ENCODE measurements around the gene GHRH. TPM values are rescaled to one million over a fixed set of nuclear protein-coding genes. Genes with fewer than 3 reads are reported as not detected.
A peak's percentile ranks its signal among the peaks of the same experiment; 100 is the strongest.

The GHRH gene
- total and polyA plus RNA-seq, 2 experiments from 2014 or later, result not detected

DNA sequence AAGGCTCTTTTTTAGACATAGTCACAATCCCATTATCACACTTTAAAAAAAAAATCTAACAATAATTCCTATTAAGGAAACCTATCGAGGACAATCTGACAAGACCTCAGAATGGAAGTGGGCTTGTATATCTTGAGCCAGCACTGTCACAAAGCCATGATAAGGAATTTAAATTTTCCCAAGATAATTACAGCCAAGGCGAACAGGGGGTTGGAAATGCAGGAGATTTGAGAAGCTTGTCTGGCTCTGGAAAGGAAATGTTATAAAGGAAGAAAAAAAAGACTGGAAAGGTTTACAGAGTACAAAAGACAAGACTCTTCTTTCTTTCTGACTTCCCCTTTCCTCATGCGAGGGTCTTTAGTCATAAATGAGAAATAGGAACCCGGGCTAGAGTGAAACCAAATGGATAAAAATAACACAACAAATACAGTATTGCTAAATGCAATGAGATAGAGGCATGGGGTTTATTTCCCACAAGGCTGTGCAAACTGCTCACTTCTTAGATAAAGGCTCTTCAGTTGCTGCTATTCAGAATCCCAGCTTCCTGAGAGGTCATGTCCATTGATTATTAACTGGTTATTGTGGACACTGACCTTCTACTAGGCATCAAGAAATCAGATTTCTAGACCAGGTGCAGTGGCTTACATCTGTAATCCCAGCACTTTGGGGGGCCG lies 13.4 kb upstream of the GHRH start:
- no peaks in the 10 kb centered on the region for H3K9me3 ChIP-seq (ENCODE audit: low read depth)
- no peaks in the 10 kb centered on the region for H4K20me1 ChIP-seq (ENCODE audit: insufficient read depth, poor library complexity, severe bottlenecking)
- TF ChIP-seq, protein P1, sequence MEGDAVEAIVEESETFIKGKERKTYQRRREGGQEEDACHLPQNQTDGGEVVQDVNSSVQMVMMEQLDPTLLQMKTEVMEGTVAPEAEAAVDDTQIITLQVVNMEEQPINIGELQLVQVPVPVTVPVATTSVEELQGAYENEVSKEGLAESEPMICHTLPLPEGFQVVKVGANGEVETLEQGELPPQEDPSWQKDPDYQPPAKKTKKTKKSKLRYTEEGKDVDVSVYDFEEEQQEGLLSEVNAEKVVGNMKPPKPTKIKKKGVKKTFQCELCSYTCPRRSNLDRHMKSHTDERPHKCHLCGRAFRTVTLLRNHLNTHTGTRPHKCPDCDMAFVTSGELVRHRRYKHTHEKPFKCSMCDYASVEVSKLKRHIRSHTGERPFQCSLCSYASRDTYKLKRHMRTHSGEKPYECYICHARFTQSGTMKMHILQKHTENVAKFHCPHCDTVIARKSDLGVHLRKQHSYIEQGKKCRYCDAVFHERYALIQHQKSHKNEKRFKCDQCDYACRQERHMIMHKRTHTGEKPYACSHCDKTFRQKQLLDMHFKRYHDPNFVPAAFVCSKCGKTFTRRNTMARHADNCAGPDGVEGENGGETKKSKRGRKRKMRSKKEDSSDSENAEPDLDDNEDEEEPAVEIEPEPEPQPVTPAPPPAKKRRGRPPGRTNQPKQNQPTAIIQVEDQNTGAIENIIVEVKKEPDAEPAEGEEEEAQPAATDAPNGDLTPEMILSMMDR (IDR thresholded peaks at IDR 0.05; ENCODE audit: poor library complexity), result no peak
- TF ChIP-seq EZH2 (IDR thresholded peaks at IDR 0.05; ENCODE audit: borderline replicate concordance), result no peak
- TF ChIP-seq EZH2phosphoT487 (IDR thresholded peaks at IDR 0.05; ENCODE audit: low read depth, severe bottlenecking, unreplicated experiment), result no peak
- peaks cover 6% of the 10 kb centered on the region for H3K4me1 ChIP-seq (ENCODE audit: insufficient read depth)
- 74% methylated on average over 5 of the region's 5 CpGs for WGBS (ENCODE audit: low lambda C conversion rate, missing lambda C conversion rate)
- no peak for DNase-seq (ENCODE audit: low spot score)
- peak overlapping the region; percentile 1 for H2AFZ ChIP-seq
- H3K27me3 ChIP-seq, result no peaks in the 10 kb centered on the region
- H3K27ac ChIP-seq, result peak overlapping the region; percentile 31
- no peak overlapping the region for H3K4me2 ChIP-seq
- no peaks in the 10 kb centered on the region for H3K9me2 ChIP-seq (replicated peaks; ENCODE audit: insufficient read depth)
- no peaks in the 10 kb centered on the region for H3K79me2 ChIP-seq
- no peak overlapping the region for H3K4me3 ChIP-seq
- no peaks in the 10 kb centered on the region for H3K36me3 ChIP-seq (replicated peaks; ENCODE audit: insufficient read depth, low read depth)

DNA sequence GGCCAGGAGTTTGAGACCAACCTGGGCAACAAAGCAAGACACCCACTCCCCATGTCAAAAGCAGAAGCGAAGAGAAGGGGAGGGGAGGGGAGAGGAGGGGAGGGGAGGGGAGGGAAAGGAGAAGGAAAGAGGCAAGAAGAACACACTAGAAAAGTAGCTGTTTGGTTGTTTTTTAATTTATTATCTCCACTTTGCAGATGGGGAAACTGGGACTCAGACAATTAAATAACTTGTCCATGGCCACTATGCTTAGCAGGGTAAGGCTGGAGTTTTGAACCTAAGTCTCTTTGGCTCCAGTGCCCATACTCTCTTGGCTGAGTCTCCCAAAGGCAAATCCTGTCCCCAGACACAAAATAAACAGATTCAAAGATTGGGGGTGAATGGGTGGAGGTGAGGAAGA lies 12.4 kb upstream of the GHRH start:
- no peaks in the 10 kb centered on the region for H3K9me3 ChIP-seq (ENCODE audit: low read depth)
- H2AFZ ChIP-seq, result no peak overlapping the region
- peaks cover 6% of the 10 kb centered on the region for H3K4me1 ChIP-seq (ENCODE audit: insufficient read depth)
- no peaks in the 10 kb centered on the region for H3K9me2 ChIP-seq (replicated peaks; ENCODE audit: insufficient read depth)
- no peak overlapping the region for H3K4me3 ChIP-seq
- no peaks in the 10 kb centered on the region for H4K20me1 ChIP-seq (ENCODE audit: insufficient read depth, poor library complexity, severe bottlenecking)
- TF ChIP-seq, protein P1 (IDR thresholded peaks at IDR 0.05; ENCODE audit: poor library complexity), result no peak
- no peak for TF ChIP-seq EZH2 (IDR thresholded peaks at IDR 0.05; ENCODE audit: borderline replicate concordance)
- TF ChIP-seq EZH2phosphoT487 (IDR thresholded peaks at IDR 0.05; ENCODE audit: low read depth, severe bottlenecking, unreplicated experiment), result no peak
- no peaks in the 10 kb centered on the region for H3K36me3 ChIP-seq (replicated peaks; ENCODE audit: insufficient read depth, low read depth)
- 91% methylated on average over 1 of the region's 1 CpG for WGBS (ENCODE audit: low lambda C conversion rate, missing lambda C conversion rate)
- no peak overlapping the region for H3K27ac ChIP-seq
- H3K4me2 ChIP-seq, result no peak overlapping the region
- no peaks in the 10 kb centered on the region for H3K79me2 ChIP-seq
- H3K27me3 ChIP-seq, result no peaks in the 10 kb centered on the region
- DNase-seq (ENCODE audit: low spot score), result no peak

DNA sequence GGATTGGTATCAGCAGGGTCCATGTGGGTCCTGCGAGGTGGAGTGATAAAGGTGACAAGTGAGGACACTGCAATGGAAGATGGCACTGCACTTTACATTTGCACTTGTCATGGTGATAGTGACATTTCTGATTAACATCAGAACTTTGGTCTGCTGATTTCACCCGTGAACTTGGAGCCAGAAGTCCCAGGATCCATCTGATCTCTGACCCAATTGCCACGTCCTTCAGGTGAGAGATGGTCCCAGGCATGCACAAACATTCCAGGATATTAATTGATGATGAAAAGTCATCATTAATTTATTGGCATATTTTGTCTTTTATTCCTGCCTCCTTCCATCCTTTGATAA lies 9.8 kb upstream of the GHRH start:
- H3K9me3 ChIP-seq (ENCODE audit: low read depth), result no peaks in the 10 kb centered on the region
- H3K79me2 ChIP-seq, result no peaks in the 10 kb centered on the region
- H3K4me3 ChIP-seq, result no peak overlapping the region
- no peak overlapping the region for H3K27ac ChIP-seq
- TF ChIP-seq, protein P1 (IDR thresholded peaks at IDR 0.05; ENCODE audit: poor library complexity), result no peak
- TF ChIP-seq EZH2phosphoT487 (IDR thresholded peaks at IDR 0.05; ENCODE audit: low read depth, severe bottlenecking, unreplicated experiment) (no peak), EZH2 (IDR thresholded peaks at IDR 0.05; ENCODE audit: borderline replicate concordance) (no peak)
- no peaks in the 10 kb centered on the region for H4K20me1 ChIP-seq (ENCODE audit: insufficient read depth, poor library complexity, severe bottlenecking)
- H2AFZ ChIP-seq, result no peak overlapping the region
- DNase-seq (ENCODE audit: low spot score), result no peak
- H3K9me2 ChIP-seq (replicated peaks; ENCODE audit: insufficient read depth), result no peaks in the 10 kb centered on the region
- no peaks in the 10 kb centered on the region for H3K4me1 ChIP-seq (ENCODE audit: insufficient read depth)
- H3K4me2 ChIP-seq, result no peak overlapping the region
- no peaks in the 10 kb centered on the region for H3K36me3 ChIP-seq (replicated peaks; ENCODE audit: insufficient read depth, low read depth)
- 87% methylated on average over 3 of the region's 3 CpGs for WGBS (ENCODE audit: low lambda C conversion rate, missing lambda C conversion rate)
- no peaks in the 10 kb centered on the region for H3K27me3 ChIP-seq

Measured in hepatocyte (in vitro differentiated cells).